A549 treated with ZK216348 at 1 μM for 4 hours (cell line): ENCODE data around the gene CRB1. TPM values are rescaled to one million over a fixed set of nuclear protein-coding genes. Genes with fewer than 3 reads are reported as not detected.

Source experiments
- total RNA-seq: library from RNA; stranded (reverse); fragments of 200-300 nt; extraction: Qiagen RNA extraction; gene quantifications from 5 replicates; pipeline ENCODE4 v1.2.3, GENCODE V29; 2022; ENCODE audit warnings: low read depth

CRB1 gene
- not detected in 5 replicates for total RNA-seq

GRCh38 chr1:197268012-197268411 lies at the start of gene CRB1:
Gene CRB1, plus strand, starts transcription at chr1:197268252. Its CDS starts 161 bp downstream, at chr1:197268413.

Other genes with a start within 250 kb of the CRB1 start
- gene F13B, start 201.0 kb upstream of the CRB1 start, total RNA-seq = 0.14 to 0.38 TPM in 2 of 5 replicates, not detected in the others
- gene ASPM, start 121.6 kb upstream of the CRB1 start, total RNA-seq = 10.8 to 26.1 TPM (median 22.7 TPM) in 5 replicates
- gene ZBTB41, start 67.0 kb upstream of the CRB1 start, total RNA-seq = 1.2 to 4.3 TPM (median 3.1 TPM) in 5 replicates